HL-60 (cell line): ENCODE results near the gene ZBTB7C.

ENCODE experiments used
- SPI1 ChIP-seq: IDR thresholded peaks from 2 replicates; pipeline ENCODE4 v1.6.1; 2012; ENCODE audit warnings: low read depth, mild to moderate bottlenecking, borderline replicate concordance
- TF ChIP-seq, protein P1 (sequence below): IDR thresholded peaks from one replicate; pipeline ENCODE4 v1.5.1; 2011; ENCODE audit warnings: low read length, control low read depth, inconsistent platforms; ENCODE audit not compliant: insufficient read depth
- TF ChIP-seq, protein P2 (sequence below): IDR thresholded peaks from 2 replicates; pipeline ENCODE4 v1.6.1; 2012; ENCODE audit warnings: low read depth; ENCODE audit not compliant: insufficient replicate concordance

DNA sequence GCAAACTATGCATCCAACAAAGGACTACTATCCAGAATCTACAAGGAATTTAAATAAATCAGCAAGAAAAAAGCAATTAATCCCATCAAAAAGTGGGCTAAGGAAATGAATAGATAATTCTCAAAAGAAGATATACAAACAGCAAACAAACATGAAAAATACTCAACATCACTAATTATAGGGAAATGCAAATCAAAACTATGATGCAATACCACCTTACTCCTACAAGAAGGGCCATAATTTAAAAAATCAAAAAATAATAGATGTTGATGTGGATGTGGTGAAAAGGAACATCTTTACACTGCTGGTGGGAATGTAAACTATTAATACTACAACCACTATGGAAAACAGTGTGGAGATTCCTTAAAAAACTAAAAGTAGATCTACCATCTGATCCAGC, 164.7 kb downstream of the ZBTB7C start:
- TF ChIP-seq, protein P1, sequence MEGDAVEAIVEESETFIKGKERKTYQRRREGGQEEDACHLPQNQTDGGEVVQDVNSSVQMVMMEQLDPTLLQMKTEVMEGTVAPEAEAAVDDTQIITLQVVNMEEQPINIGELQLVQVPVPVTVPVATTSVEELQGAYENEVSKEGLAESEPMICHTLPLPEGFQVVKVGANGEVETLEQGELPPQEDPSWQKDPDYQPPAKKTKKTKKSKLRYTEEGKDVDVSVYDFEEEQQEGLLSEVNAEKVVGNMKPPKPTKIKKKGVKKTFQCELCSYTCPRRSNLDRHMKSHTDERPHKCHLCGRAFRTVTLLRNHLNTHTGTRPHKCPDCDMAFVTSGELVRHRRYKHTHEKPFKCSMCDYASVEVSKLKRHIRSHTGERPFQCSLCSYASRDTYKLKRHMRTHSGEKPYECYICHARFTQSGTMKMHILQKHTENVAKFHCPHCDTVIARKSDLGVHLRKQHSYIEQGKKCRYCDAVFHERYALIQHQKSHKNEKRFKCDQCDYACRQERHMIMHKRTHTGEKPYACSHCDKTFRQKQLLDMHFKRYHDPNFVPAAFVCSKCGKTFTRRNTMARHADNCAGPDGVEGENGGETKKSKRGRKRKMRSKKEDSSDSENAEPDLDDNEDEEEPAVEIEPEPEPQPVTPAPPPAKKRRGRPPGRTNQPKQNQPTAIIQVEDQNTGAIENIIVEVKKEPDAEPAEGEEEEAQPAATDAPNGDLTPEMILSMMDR, result no peak
- TF ChIP-seq, protein P2, sequence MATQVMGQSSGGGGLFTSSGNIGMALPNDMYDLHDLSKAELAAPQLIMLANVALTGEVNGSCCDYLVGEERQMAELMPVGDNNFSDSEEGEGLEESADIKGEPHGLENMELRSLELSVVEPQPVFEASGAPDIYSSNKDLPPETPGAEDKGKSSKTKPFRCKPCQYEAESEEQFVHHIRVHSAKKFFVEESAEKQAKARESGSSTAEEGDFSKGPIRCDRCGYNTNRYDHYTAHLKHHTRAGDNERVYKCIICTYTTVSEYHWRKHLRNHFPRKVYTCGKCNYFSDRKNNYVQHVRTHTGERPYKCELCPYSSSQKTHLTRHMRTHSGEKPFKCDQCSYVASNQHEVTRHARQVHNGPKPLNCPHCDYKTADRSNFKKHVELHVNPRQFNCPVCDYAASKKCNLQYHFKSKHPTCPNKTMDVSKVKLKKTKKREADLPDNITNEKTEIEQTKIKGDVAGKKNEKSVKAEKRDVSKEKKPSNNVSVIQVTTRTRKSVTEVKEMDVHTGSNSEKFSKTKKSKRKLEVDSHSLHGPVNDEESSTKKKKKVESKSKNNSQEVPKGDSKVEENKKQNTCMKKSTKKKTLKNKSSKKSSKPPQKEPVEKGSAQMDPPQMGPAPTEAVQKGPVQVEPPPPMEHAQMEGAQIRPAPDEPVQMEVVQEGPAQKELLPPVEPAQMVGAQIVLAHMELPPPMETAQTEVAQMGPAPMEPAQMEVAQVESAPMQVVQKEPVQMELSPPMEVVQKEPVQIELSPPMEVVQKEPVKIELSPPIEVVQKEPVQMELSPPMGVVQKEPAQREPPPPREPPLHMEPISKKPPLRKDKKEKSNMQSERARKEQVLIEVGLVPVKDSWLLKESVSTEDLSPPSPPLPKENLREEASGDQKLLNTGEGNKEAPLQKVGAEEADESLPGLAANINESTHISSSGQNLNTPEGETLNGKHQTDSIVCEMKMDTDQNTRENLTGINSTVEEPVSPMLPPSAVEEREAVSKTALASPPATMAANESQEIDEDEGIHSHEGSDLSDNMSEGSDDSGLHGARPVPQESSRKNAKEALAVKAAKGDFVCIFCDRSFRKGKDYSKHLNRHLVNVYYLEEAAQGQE, result no peak
- no peak for TF ChIP-seq SPI1
